Muscle layer of duodenum (tissue), 2 donors: ENCODE measurements around the gene PWP1.

Experiments
- H3K27ac ChIP-seq: one replicate; pipeline ENCODE4 v1.7.0; 2013; ENCODE audit warnings: mild to moderate bottlenecking, low read length
- H3K27me3 ChIP-seq: one replicate; pipeline ENCODE4 v1.7.0; 2013; ENCODE audit warnings: low read depth, mild to moderate bottlenecking, control low read depth, low read length
- H3K36me3 ChIP-seq, 2 donors: one replicate each; pipeline ENCODE4 v1.7.0; 2013; ENCODE audit warnings: low read length in 2 of 2, control low read depth in 1 of 2, mild to moderate bottlenecking in 1 of 2; ENCODE audit not compliant: insufficient read depth in 2 of 2, control insufficient read depth in 1 of 2
- H3K4me1 ChIP-seq, 2 donors: one replicate each; pipeline ENCODE4 v1.7.0; 2013; ENCODE audit warnings: low read length in 2 of 2, mild to moderate bottlenecking in 2 of 2, control low read depth in 1 of 2, moderate library complexity in 1 of 2; ENCODE audit not compliant: insufficient read depth in 2 of 2, control insufficient read depth in 1 of 2
- H3K4me3 ChIP-seq, 2 donors: one replicate each; pipeline ENCODE4 v1.7.0; 2013; ENCODE audit warnings: low read length in 2 of 2, low read depth in 1 of 2, mild to moderate bottlenecking in 1 of 2
- H3K9me3 ChIP-seq, 2 donors: one replicate each; pipeline ENCODE4 v1.7.0; 2013; ENCODE audit warnings: low read length in 2 of 2, control low read depth in 1 of 2, mild to moderate bottlenecking in 1 of 2; ENCODE audit not compliant: control insufficient read depth in 1 of 2
- donor health status: healthy.

Gene PWP1

GRCh38 chr12:107655281-107656065 lies 30.1 kb upstream of the PWP1 start:
- Histone ChIP-seq H3K4me3 (no peak overlapping the region), H3K27ac (no peak overlapping the region), H3K9me3 (no peaks in the 10 kb centered on the region), H3K36me3 (no peaks in the 10 kb centered on the region), H3K4me1 (no peaks in the 10 kb centered on the region), H3K27me3 (no peaks in the 10 kb centered on the region)

DNA sequence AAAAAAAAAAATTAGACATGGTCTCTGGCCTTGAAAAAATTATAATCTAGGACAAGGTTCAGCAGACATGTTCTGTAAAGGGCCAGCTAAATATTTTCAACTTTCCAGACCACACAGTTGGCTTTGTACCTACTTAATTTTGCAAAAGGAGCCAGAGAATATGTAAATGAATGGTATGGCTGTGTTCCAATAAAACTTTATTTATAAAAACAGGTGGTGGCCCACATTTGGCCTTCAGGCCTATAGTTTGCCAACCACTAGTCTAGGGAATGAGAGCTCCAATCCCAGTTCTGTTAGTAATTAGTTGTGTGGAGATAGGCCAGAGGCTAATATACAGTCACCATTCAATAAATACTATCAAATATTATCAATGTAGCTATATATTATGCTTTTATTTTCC lies 29.3 kb upstream of the PWP1 start:
- Histone ChIP-seq H3K4me3 (no peak overlapping the region), H3K9me3 (no peaks in the 10 kb centered on the region), H3K36me3 (no peaks in the 10 kb centered on the region), H3K27ac (no peak overlapping the region), H3K4me1 (no peaks in the 10 kb centered on the region), H3K27me3 (no peaks in the 10 kb centered on the region)

GRCh38 chr12:107657133-107657532 lies 28.5 kb upstream of the PWP1 start:
- H3K27me3 ChIP-seq = no peaks in the 10 kb centered on the region
- no peak overlapping the region for H3K27ac ChIP-seq
- H3K9me3 ChIP-seq = no peaks in the 10 kb centered on the region
- H3K4me1 ChIP-seq = no peaks in the 10 kb centered on the region
- H3K36me3 ChIP-seq = no peaks in the 10 kb centered on the region
- no peak overlapping the region for H3K4me3 ChIP-seq

- H3K27ac ChIP-seq = no peak overlapping the region
- H3K36me3 ChIP-seq = no peaks in the 10 kb centered on the region
- H3K4me3 ChIP-seq = no peak overlapping the region
Measured at GRCh38 chr12:107657621-107658020, 28.0 kb upstream of the PWP1 start.

DNA sequence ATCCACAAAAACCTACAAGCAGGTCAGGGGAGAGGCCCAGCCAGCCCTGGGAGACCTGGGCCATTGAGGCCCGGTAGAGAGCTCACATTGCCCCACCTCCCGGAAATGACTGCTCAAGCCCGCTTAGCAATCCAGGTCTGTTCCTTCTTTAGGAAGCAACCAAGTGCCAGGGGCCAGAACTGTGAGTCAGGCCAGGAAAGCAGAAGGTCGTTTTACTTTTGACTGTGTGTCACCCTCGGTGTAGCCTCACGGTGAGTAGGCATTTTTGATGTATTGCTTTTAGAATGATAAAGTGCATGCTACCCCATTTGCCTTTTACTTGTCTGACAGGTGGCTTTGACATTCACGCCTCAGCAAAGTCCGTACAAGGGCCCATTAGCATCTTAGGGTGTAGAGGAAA lies 25.4 kb upstream of the PWP1 start:
- H3K27ac ChIP-seq = no peak overlapping the region
- no peaks in the 10 kb centered on the region for H3K9me3 ChIP-seq
- no peaks in the 10 kb centered on the region for H3K27me3 ChIP-seq
- H3K4me1 ChIP-seq = no peaks in the 10 kb centered on the region
- H3K4me3 ChIP-seq = no peak overlapping the region
- H3K36me3 ChIP-seq = no peaks in the 10 kb centered on the region

More at GRCh38 chr12:107657621-107658020, 28.0 kb upstream of the PWP1 start:
- no peaks in the 10 kb centered on the region for H3K4me1 ChIP-seq
- H3K27me3 ChIP-seq = no peaks in the 10 kb centered on the region
- H3K9me3 ChIP-seq = no peaks in the 10 kb centered on the region

DNA sequence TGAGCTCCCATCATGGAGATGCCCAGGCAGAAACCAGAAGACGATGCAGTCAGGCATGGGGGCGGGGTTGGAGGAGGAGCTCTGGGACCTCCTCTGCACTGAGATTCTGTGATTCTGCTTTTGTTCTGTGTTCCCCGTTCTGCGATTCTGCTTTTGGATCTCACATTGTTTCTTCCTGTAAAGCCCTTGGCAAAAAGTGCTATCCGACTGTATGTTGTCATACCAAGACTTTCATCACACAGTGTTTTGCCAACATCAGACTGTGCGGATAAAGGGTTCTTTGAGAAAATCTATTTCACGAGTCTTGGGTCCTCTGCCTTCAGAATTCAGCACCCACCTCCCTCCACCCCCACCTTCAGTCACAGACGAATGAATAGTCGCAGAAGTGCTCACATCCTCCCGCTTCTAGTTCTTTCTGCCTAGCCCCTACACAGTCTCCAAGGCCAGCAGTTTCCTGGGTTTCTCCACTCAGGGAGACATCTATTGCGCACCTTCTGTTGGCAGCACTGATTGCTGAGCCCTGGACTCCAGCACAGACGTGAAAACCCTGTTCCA lies 24.7 kb upstream of the PWP1 start:
- Histone ChIP-seq H3K36me3 (no peaks in the 10 kb centered on the region), H3K27ac (no peak overlapping the region), H3K9me3 (no peaks in the 10 kb centered on the region), H3K4me3 (no peak overlapping the region), H3K27me3 (no peaks in the 10 kb centered on the region), H3K4me1 (no peaks in the 10 kb centered on the region)

- no peaks in the 10 kb centered on the region for H3K36me3 ChIP-seq
- no peaks in the 10 kb centered on the region for H3K27me3 ChIP-seq
- H3K27ac ChIP-seq = no peak overlapping the region
- H3K9me3 ChIP-seq = no peaks in the 10 kb centered on the region
- no peaks in the 10 kb centered on the region for H3K4me1 ChIP-seq
- H3K4me3 ChIP-seq = no peak overlapping the region
Measured at GRCh38 chr12:107661830-107662229, 23.8 kb upstream of the PWP1 start.

- no peaks in the 10 kb centered on the region for H3K27me3 ChIP-seq
- H3K4me1 ChIP-seq = no peaks in the 10 kb centered on the region
- H3K36me3 ChIP-seq = no peaks in the 10 kb centered on the region
- H3K4me3 ChIP-seq = no peak overlapping the region
- no peaks in the 10 kb centered on the region for H3K9me3 ChIP-seq
- no peak overlapping the region for H3K27ac ChIP-seq
Measured at GRCh38 chr12:107662484-107662883, 23.1 kb upstream of the PWP1 start.

DNA sequence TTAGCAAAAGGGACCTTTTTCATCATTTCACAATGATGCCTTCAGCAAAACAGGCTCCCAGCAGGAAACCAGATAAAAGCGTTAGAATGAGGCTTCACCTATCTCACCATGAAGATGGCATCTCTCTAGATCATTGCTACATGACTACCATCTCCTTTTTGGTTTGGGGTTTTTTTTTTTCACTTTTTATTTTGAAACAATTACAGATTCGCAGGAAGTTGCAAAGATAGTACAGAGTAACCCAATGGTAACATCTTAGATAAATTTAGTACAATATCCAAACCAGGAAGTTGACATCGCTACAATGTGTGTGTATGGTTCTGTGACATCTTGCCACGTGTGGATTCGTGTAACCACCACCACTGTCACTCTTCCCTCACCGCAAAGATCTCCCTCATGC lies 22.3 kb upstream of the PWP1 start:
- Histone ChIP-seq H3K4me3 (no peak overlapping the region), H3K36me3 (no peaks in the 10 kb centered on the region), H3K4me1 (no peaks in the 10 kb centered on the region), H3K9me3 (no peaks in the 10 kb centered on the region), H3K27me3 (no peaks in the 10 kb centered on the region), H3K27ac (no peak overlapping the region)

DNA sequence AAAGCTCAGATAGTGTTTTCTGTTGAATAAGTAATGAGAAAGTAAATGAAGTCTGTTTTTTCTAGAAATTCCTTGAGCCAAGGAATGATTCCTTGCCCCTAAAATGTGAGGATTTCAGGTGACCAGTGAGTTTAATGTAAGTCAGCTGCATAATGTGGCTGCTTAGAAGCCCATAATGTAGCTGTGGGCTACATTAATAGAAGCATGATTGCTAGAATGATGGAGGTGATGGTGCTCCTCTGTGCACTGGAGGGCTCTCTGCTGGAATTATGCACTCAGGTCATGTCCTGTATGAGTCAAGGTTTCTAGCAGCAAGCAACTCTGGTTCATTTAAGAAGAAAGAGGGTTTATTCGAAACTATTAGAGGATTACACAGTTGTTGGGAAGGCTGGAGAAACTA lies 19.6 kb upstream of the PWP1 start:
- Histone ChIP-seq H3K36me3 (no peaks in the 10 kb centered on the region), H3K4me1 (no peaks in the 10 kb centered on the region), H3K9me3 (no peaks in the 10 kb centered on the region), H3K27me3 (peaks cover 4% of the 10 kb centered on the region), H3K4me3 (no peak overlapping the region), H3K27ac (no peak overlapping the region)

DNA sequence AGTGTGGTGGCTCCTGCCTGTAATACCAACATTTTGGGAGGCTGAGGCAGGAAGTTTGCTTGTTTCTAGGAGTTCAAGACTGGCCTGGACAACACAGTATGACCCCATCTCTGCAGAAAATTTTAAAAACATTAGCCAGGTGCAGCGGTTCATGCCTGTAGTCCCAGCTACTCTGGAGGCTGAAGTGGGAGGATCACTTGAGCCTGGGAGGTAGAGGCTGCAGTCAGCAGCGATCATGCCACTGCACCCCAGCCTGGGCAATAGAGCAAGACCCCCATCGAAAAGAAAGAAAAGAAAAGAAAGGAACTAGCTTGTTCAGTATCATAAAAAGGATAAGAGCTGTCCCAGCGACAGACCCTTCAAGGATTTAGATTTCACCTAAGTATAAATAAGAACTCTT lies 18.1 kb upstream of the PWP1 start:
- no peaks in the 10 kb centered on the region for H3K36me3 ChIP-seq
- H3K4me1 ChIP-seq = no peaks in the 10 kb centered on the region
- H3K27ac ChIP-seq = no peak overlapping the region
- H3K9me3 ChIP-seq = no peaks in the 10 kb centered on the region
- H3K4me3 ChIP-seq = no peak overlapping the region
- peaks cover 4% of the 10 kb centered on the region for H3K27me3 ChIP-seq
